Measurements from ENCODE around the gene CD86. TPM values are rescaled to one million over a fixed set of nuclear protein-coding genes. Genes with fewer than 3 reads are reported as not detected.

The CD86 gene
- total RNA-seq, 1 donor from 2014 or later, result 0.34 TPM

DNA sequence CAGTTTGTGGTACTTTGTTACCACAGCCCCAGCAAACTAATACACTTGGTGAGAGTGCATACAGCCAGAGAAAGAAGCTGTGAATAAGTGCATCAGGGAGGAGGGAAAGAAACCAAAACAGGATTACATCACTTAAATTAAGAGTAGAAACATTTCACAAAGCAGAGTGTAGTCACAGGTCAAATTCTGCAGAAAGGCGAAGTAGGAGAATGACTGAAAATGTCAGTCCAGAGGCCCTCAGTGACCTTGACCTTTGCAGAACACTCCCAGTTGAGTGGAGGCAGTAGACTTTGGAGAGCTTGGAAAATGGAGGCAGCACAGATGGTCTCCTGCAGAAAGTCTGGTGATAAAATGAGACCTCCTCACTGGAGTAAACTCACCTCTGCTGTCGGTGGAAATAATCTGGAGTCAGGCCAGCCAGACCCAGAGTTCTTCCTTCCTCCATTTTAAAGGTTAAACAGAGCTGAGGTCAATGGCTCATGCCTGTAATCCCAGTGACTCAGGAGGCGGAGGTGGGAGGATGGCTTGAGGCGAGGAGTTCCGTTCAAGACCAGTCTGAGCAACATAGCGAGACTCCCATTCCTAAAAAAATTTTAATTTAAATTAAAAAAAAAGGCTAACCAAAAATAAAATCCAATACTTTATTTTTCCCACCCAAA lies 5.0 kb downstream of the CD86 start:
- H3K27ac Mint-ChIP-seq, result no peak overlapping the region
- no peaks in the 10 kb centered on the region for H3K9me3 Mint-ChIP-seq
- no peaks in the 10 kb centered on the region for H3K36me3 Mint-ChIP-seq
- DNase-seq (ENCODE audit: low spot score in 2 of 2, unreplicated experiment in 2 of 2), result no peak
- no peaks in the 10 kb centered on the region for H3K4me1 Mint-ChIP-seq
- TF ChIP-seq, protein P1, sequence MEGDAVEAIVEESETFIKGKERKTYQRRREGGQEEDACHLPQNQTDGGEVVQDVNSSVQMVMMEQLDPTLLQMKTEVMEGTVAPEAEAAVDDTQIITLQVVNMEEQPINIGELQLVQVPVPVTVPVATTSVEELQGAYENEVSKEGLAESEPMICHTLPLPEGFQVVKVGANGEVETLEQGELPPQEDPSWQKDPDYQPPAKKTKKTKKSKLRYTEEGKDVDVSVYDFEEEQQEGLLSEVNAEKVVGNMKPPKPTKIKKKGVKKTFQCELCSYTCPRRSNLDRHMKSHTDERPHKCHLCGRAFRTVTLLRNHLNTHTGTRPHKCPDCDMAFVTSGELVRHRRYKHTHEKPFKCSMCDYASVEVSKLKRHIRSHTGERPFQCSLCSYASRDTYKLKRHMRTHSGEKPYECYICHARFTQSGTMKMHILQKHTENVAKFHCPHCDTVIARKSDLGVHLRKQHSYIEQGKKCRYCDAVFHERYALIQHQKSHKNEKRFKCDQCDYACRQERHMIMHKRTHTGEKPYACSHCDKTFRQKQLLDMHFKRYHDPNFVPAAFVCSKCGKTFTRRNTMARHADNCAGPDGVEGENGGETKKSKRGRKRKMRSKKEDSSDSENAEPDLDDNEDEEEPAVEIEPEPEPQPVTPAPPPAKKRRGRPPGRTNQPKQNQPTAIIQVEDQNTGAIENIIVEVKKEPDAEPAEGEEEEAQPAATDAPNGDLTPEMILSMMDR (IDR thresholded peaks at IDR 0.05; ENCODE audit: unreplicated experiment), result no peak
- H3K4me3 Mint-ChIP-seq, result no peak overlapping the region
- peaks cover 9% of the 10 kb centered on the region for H3K27me3 Mint-ChIP-seq (ENCODE audit: low read depth)

DNA sequence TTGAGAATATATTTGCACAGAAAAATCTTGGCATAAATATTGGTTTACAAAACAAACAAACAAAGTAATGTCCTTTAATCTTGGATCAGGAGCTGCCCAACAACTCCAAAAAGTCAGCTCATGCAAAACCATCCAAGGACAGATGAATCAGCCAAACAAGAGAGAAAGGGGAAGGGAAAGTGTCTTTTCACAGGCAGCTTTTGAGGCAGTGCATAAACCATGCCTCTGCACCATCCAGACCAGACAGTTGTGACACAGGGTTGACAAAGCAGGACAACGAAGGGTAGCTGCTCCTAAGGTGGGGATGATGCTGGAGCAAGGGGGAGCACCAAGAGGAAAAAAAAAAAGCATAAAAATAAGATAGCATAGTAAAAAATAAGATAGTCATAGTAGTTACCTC lies 8.7 kb downstream of the CD86 start:
- no peaks in the 10 kb centered on the region for H3K9me3 Mint-ChIP-seq
- no peaks in the 10 kb centered on the region for H3K36me3 Mint-ChIP-seq
- no peak for DNase-seq (ENCODE audit: low spot score in 2 of 2, unreplicated experiment in 2 of 2)
- TF ChIP-seq, protein P1 (IDR thresholded peaks at IDR 0.05; ENCODE audit: unreplicated experiment), result no peak
- peaks cover 2% of the 10 kb centered on the region for H3K27me3 Mint-ChIP-seq (ENCODE audit: low read depth)
- H3K4me1 Mint-ChIP-seq, result no peaks in the 10 kb centered on the region
- H3K4me3 Mint-ChIP-seq, result no peak overlapping the region
- no peak overlapping the region for H3K27ac Mint-ChIP-seq

DNA sequence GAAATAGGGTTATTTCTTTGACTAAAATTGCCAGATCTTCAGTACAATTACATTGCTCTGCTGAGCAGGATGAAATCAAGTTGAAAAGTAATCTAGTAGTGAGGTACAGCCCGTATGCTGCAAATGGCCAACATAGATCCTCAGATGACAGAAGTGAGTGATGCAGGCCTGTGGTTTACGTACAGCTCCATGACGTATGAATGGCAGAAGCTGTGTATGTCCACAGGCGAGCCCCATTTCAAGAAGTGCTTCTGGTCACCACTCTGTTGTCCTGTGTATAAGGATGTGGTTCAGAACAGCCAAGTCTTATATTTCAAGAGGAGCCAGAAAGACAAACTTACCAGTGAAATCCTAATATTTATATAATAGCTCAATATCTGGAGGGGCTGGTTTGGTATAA lies 9.2 kb downstream of the CD86 start:
- DNase-seq (ENCODE audit: low spot score in 2 of 2, unreplicated experiment in 2 of 2), result no peak
- Mint-ChIP-seq H3K27ac (no peak overlapping the region), H3K36me3 (no peaks in the 10 kb centered on the region), H3K4me1 (no peaks in the 10 kb centered on the region), H3K27me3 (ENCODE audit: low read depth) (no peaks in the 10 kb centered on the region), H3K4me3 (no peak overlapping the region), H3K9me3 (no peaks in the 10 kb centered on the region)
- TF ChIP-seq, protein P1 (IDR thresholded peaks at IDR 0.05; ENCODE audit: unreplicated experiment), result no peak

DNA sequence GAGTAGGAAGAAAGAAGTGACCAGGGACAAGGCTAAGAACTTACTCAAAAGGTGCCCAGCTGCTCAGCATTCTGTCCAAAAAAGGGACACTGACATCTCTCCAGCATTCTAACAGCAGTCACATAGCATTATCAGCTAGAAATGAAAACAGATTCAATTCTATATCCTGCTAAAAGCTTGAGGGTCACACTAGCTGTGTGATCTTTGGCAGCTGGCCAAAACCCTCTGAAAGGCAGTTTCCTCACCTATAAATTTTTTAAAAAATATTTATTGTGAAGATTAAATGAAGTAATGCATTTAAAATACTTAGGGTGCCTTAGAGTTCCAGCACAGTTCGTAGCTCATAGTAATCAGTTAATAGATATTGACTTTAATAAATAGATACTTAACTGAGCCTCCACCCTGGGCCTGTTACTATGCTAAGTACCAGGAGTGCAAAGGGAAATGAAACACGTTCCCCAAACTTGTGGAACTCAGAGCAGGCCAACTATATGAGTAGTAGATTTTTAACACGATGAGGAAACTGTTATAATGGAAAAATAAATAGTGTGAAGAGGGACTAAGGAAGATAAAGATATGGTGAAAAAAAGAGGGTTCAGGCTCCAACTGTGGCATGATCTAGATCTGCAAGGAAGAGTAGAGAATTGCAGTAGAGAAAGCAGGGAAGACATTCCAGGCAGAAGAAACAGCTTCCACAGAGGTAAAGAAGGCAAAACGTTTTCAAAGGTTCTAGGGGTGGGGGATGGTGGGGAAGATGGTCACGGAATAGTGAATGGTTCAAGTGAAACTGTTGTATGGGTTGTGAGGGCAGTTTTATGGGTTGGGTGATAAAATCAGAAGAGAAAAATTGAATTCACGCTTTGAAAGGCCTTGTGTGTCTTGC lies 11.4 kb downstream of the CD86 start:
- Mint-ChIP-seq H3K4me1 (no peaks in the 10 kb centered on the region), H3K9me3 (peaks cover 5% of the 10 kb centered on the region), H3K27ac (no peak overlapping the region), H3K4me3 (no peak overlapping the region), H3K27me3 (ENCODE audit: low read depth) (peaks cover 2% of the 10 kb centered on the region), H3K36me3 (no peaks in the 10 kb centered on the region)
- no peak for DNase-seq (ENCODE audit: low spot score in 2 of 2, unreplicated experiment in 2 of 2)
- TF ChIP-seq, protein P1 (IDR thresholded peaks at IDR 0.05; ENCODE audit: unreplicated experiment), result no peak

DNA sequence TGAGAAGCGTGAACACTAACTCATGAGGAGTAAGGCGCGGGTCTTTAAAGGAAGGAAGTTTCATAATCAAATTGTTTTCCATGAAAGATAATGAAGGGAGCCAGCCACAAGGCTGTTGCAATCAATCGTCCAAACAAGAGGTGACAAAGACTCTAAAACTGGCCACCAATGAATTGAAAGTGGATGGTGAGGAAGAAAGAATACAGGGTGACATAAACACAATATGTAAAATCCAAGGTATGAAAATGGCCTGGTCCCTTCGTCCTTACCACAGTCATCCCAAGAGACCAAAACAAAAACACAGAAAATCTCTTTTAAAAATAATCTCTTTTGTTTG lies 12.0 kb downstream of the CD86 start:
- DNase-seq (ENCODE audit: low spot score in 2 of 2, unreplicated experiment in 2 of 2), result no peak
- no peak overlapping the region for H3K4me3 Mint-ChIP-seq
- H3K27me3 Mint-ChIP-seq (ENCODE audit: low read depth), result peaks cover 2% of the 10 kb centered on the region
- peaks cover 5% of the 10 kb centered on the region for H3K9me3 Mint-ChIP-seq
- no peak overlapping the region for H3K27ac Mint-ChIP-seq
- H3K4me1 Mint-ChIP-seq, result no peaks in the 10 kb centered on the region
- H3K36me3 Mint-ChIP-seq, result no peaks in the 10 kb centered on the region
- TF ChIP-seq, protein P1 (IDR thresholded peaks at IDR 0.05; ENCODE audit: unreplicated experiment), result no peak
